Measurements from ENCODE around the gene PSMF1.

The PSMF1 gene

DNA sequence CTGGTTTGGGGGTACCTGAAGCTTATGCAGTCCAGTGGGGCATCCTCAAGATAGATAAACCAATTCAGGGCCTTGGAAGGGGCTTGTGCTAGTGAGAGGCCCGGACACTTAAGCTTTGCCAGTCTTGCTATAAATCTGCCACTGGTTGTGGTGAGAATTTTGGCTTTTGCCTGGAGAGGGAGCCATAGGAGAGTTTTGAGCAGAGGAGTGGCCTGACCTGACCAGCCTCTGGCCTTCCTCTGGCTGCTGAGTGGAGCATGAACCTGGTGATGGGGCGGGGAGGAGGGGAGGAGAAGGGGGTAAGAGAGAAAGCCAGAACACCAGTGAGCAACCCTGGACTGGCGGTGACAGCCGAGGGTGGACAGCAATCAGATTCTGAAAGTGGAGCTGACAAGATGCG lies 59.3 kb downstream of the PSMF1 start:
- DNase-seq (ENCODE audit: low read depth) = no peak
- no peak overlapping the region for H3K4me3 ChIP-seq (ENCODE audit: low read depth, low read length)
- TF ChIP-seq, protein P1, sequence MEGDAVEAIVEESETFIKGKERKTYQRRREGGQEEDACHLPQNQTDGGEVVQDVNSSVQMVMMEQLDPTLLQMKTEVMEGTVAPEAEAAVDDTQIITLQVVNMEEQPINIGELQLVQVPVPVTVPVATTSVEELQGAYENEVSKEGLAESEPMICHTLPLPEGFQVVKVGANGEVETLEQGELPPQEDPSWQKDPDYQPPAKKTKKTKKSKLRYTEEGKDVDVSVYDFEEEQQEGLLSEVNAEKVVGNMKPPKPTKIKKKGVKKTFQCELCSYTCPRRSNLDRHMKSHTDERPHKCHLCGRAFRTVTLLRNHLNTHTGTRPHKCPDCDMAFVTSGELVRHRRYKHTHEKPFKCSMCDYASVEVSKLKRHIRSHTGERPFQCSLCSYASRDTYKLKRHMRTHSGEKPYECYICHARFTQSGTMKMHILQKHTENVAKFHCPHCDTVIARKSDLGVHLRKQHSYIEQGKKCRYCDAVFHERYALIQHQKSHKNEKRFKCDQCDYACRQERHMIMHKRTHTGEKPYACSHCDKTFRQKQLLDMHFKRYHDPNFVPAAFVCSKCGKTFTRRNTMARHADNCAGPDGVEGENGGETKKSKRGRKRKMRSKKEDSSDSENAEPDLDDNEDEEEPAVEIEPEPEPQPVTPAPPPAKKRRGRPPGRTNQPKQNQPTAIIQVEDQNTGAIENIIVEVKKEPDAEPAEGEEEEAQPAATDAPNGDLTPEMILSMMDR (IDR thresholded peaks at IDR 0.05; ENCODE audit: control insufficient read depth, extremely low read depth, insufficient read depth) = peak; percentile 15; the same call in 1 of the 2 replicates

DNA sequence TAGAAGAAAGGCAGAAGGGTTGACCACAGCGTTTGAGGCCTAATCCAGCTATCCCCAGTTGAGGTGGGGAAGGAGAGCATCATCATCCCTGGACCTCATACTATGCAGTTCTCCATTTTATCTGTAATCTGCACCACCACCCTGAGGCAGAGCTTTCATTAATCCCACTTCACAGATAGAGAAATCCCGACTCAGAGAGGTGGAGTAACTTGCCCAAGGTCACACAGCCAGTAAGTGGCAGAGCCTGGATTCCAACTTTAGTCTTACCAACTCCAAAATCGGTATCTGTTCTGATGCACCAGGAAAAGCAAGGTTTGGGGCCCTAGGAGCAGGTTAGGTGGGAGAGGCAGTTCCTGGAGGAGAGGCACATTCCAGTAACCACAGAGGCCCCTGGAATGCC lies 59.7 kb downstream of the PSMF1 start:
- TF ChIP-seq, protein P1 (IDR thresholded peaks at IDR 0.05; ENCODE audit: control insufficient read depth, extremely low read depth, insufficient read depth) = no peak

DNA sequence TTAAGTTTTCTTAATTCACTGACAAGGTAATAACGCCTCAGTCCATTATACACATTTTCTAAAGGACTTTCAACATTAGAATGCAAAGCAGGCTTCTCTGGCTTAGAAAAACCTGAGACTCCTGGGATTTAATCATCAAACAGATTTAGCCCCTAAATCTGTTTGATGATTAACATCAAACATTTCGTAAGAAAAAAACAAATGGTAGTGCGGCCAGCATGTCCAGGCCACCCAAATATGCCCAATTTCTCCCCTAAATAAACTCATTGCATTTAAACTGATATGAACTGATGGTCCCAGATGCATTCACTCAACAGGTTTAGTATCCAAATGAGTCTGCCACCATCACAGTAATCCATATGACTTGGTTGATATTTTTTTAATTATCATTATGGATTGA lies 60.2 kb downstream of the PSMF1 start:
- no peak for DNase-seq (ENCODE audit: low read depth)
- no peak overlapping the region for H3K4me3 ChIP-seq (ENCODE audit: low read depth, low read length)
- TF ChIP-seq, protein P1 (IDR thresholded peaks at IDR 0.05; ENCODE audit: control insufficient read depth, extremely low read depth, insufficient read depth) = no peak

More for the DNA sequence above, 59.7 kb downstream of the PSMF1 start:
- DNase-seq (ENCODE audit: low read depth) = no peak
- H3K4me3 ChIP-seq (ENCODE audit: low read depth, low read length) = no peak overlapping the region

DNA sequence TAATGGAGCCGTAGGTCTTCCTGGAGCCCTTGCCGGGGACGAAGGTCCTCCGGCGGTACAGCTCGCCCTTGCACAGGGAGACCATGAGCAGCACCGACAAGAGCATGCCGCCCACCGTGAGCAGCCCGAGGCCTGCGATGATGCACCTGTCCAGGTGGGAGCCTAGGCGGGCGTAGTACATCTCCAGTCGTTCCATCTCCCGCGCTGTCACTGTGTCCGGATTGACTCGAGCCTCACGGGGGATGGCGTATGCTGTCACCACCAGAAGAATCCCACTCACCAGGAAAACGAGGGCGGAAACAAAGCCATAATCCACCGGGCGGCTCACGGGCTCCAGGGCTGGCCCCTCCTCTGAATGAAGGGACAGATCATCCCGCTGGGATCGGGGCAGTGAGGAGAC lies 62.5 kb downstream of the PSMF1 start:
- no peak for DNase-seq (ENCODE audit: low read depth)
- H3K4me3 ChIP-seq (ENCODE audit: low read depth, low read length) = no peak overlapping the region
- TF ChIP-seq, protein P1 (IDR thresholded peaks at IDR 0.05; ENCODE audit: control insufficient read depth, extremely low read depth, insufficient read depth) = no peak

DNA sequence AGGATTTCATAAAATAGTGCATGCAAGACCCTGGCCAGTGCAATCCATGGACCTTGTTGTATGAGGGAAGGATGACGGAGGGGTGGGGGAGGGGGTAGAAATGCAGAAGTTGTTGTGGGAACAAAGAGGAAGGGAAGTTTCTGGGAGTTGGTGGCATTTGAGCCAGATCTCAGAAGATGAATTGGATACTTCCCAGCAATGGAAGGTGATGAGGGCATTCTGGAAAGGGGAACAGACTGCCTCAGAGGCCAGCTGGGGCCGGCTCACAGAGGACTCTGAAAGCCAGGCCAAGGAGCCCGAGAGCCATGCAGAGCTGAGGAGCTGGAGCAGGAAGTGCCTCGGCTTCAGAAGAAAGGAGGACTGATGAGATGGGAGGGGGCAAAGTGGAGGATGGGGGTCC lies 63.7 kb downstream of the PSMF1 start:
- H3K4me3 ChIP-seq (ENCODE audit: low read depth, low read length) = no peak overlapping the region
- TF ChIP-seq, protein P1 (IDR thresholded peaks at IDR 0.05; ENCODE audit: control insufficient read depth, extremely low read depth, insufficient read depth) = no peak
- DNase-seq (ENCODE audit: low read depth) = no peak

DNA sequence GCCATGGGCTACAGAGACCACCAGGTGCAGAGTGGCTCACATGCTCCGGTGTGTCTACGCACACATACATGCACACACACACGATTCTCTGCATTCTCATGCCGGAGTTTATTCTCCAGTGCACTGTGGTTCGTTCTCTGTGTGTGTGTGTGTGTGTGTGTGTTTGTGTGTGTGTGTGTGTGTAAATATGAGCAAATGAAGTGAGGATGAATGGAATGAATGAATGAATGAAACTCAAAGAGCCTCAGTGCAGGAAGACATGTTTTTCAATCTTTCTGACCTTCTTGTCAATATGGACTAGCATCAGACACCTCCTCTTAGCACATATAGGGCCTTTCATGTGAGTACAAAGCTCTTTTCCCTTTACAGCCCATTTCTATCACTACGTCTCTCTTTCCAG lies 64.8 kb downstream of the PSMF1 start:
- TF ChIP-seq, protein P1 (IDR thresholded peaks at IDR 0.05; ENCODE audit: control insufficient read depth, extremely low read depth, insufficient read depth) = no peak
- H3K4me3 ChIP-seq (ENCODE audit: low read depth, low read length) = no peak overlapping the region
- DNase-seq (ENCODE audit: low read depth) = no peak

DNA sequence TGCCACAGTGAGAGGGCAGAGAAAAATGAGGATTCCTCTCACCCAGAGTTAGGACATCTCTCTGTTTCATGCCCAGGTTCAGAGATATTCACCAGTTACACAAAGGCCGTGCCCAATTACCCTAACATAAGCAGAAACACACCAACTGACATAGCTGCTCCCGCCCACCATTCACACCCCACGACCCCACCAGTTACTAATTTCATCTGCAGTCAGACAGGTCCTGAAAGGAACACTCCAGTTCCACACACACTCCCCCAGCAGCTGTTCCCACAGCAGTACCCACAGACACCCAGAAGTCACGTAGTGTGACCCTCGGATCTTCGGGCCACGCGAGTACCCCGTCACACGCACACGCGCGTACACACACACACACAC lies 65.8 kb downstream of the PSMF1 start:
- no peak overlapping the region for H3K4me3 ChIP-seq (ENCODE audit: low read depth, low read length)
- TF ChIP-seq, protein P1 (IDR thresholded peaks at IDR 0.05; ENCODE audit: control insufficient read depth, extremely low read depth, insufficient read depth) = no peak
- no peak for DNase-seq (ENCODE audit: low read depth)

Measured in LNCaP clone FGC (cell line).